Renal cortex interstitium (tissue), 11 donors: ENCODE results near the gene ATOH8. TPM values are rescaled to one million over a fixed set of nuclear protein-coding genes. Genes with fewer than 3 reads are reported as not detected.

Source experiments
- DNase-seq, 11 donors: peaks; one replicate each; pipeline ENCODE4 v3.0.0-alpha.2; 2013; ENCODE audit warnings: low read depth in 9 of 11, low spot score in 4 of 11; ENCODE audit errors: extremely low read depth in 1 of 11
- polyA plus RNA-seq, 3 donors: library from polyadenylated mRNA; unstranded; fragments of 120-200 nt; gene quantifications; one replicate each; pipeline ENCODE4 v1.2.1, GENCODE V29; 2013; ENCODE audit not compliant: insufficient read length in 3 of 3

ATOH8 gene
- polyA plus RNA-seq, 3 donors: 10.3 to 16.0 (median 14.8) TPM

GRCh38 chr2:85804583-85804982, 50.8 kb downstream of the ATOH8 start:
- no peak for DNase-seq

GRCh38 chr2:85806358-85807118, 52.7 kb downstream of the ATOH8 start:
- no peak for DNase-seq

- no peak for DNase-seq
Observed at GRCh38 chr2:85807756-85808155, 54.0 kb downstream of the ATOH8 start.

- DNase-seq: peak in 2 of 11 donors; percentile 32 to 40
Observed at GRCh38 chr2:85810371-85811179, 56.8 kb downstream of the ATOH8 start.

GRCh38 chr2:85811180-85812093, 57.6 kb downstream of the ATOH8 start:
- DNase-seq: peak in 4 of 11 donors; percentile 39 to 47 (median 43)

- no peak for DNase-seq
Observed at GRCh38 chr2:85812094-85812735, 58.4 kb downstream of the ATOH8 start.

- DNase-seq: no peak
Observed at GRCh38 chr2:85813211-85813981, 59.6 kb downstream of the ATOH8 start.

GRCh38 chr2:85813982-85814801, 60.4 kb downstream of the ATOH8 start:
- peak; percentile 61 to 87 (median 82) for DNase-seq

GRCh38 chr2:85814802-85815550, 61.2 kb downstream of the ATOH8 start:
- DNase-seq: no peak

GRCh38 chr2:85819811-85820510, 66.2 kb downstream of the ATOH8 start:
- no peak for DNase-seq

GRCh38 chr2:85822766-85823165, 69.0 kb downstream of the ATOH8 start:
- no peak for DNase-seq

GRCh38 chr2:85823951-85824350, 70.2 kb downstream of the ATOH8 start:
- DNase-seq: no peak

GRCh38 chr2:85826990-85827878, 73.4 kb downstream of the ATOH8 start:
- DNase-seq: peak in 9 of 11 donors; percentile 34 to 57 (median 46)

- DNase-seq: no peak
Observed at GRCh38 chr2:85827879-85828569, 74.2 kb downstream of the ATOH8 start.
